Fibroblast of lung (primary cell): ENCODE results near the gene TMEM63C. TPM values are rescaled to one million over a fixed set of nuclear protein-coding genes. Genes with fewer than 3 reads are reported as not detected.

Experiments
- DNase-seq, 2 donors: peaks; one replicate each; pipeline versions ENCODE4 v3.0.0 to v3.0.0-alpha.2; 2010; ENCODE audit warnings: low read depth in 2 of 2
- H2AFZ ChIP-seq: 2 replicates; pipeline ENCODE4 v1.5.1; 2012; ENCODE audit warnings: low read length, control low read depth, inconsistent platforms
- H3K27ac ChIP-seq: 2 replicates; pipeline ENCODE4 v1.5.1; 2011; ENCODE audit warnings: low read length, control low read depth; ENCODE audit not compliant: insufficient read depth
- H3K27me3 ChIP-seq: 2 replicates; pipeline ENCODE4 v1.5.1; 2011; ENCODE audit warnings: mild to moderate bottlenecking, low read length; ENCODE audit not compliant: control insufficient read depth, insufficient read depth
- H3K36me3 ChIP-seq: 2 replicates; pipeline ENCODE4 v1.5.1; 2011; ENCODE audit warnings: low read length; ENCODE audit not compliant: control insufficient read depth, insufficient read depth
- H3K4me1 ChIP-seq: 2 replicates; pipeline ENCODE4 v1.5.1; 2011; ENCODE audit warnings: low read length; ENCODE audit not compliant: control insufficient read depth, insufficient read depth; ENCODE audit errors: extremely low read depth
- H3K4me2 ChIP-seq: 2 replicates; pipeline ENCODE4 v1.5.1; 2011; ENCODE audit warnings: low read length, control low read depth; ENCODE audit not compliant: insufficient read depth; ENCODE audit errors: extremely low read depth
- H3K4me3 ChIP-seq, 4 experiments: fragments of 200-600 bp in 1 of 4; sonication (generic) in 1 of 4; replicated peaks in 1 of 4; 2 replicates each; pipeline ENCODE4 v1.5.1; 2011 to 2016; ENCODE audit warnings: low read length in 4 of 4, low read depth in 3 of 4, mild to moderate bottlenecking in 3 of 4, control low read depth in 2 of 4, inconsistent platforms in 1 of 4, mixed read lengths in 1 of 4; ENCODE audit not compliant: insufficient read depth in 1 of 4; ENCODE audit errors: control extremely low read depth in 1 of 4
- H3K79me2 ChIP-seq: 2 replicates; pipeline ENCODE4 v1.5.1; 2012; ENCODE audit warnings: mild to moderate bottlenecking, low read length, inconsistent platforms; ENCODE audit not compliant: control insufficient read depth, insufficient read depth
- H3K9ac ChIP-seq: 2 replicates; pipeline ENCODE4 v1.5.1; 2011; ENCODE audit warnings: mild to moderate bottlenecking, low read length, control low read depth; ENCODE audit not compliant: insufficient read depth
- H3K9me3 ChIP-seq: 2 replicates; pipeline ENCODE4 v1.5.1; 2012; ENCODE audit warnings: low read depth, low read length; ENCODE audit not compliant: control insufficient read depth, insufficient read depth
- H4K20me1 ChIP-seq: 2 replicates; pipeline ENCODE4 v1.5.1; 2011; ENCODE audit warnings: low read length; ENCODE audit not compliant: control insufficient read depth, insufficient read depth; ENCODE audit errors: extremely low read depth
- CTCF ChIP-seq, 2 donors: IDR thresholded peaks in 1 of 2; conservative IDR thresholded peaks in 1 of 2; 1 replicate in 1 of 2; 2 replicates in 1 of 2; pipeline ENCODE4 v1.5.1; 2011 to 2012; ENCODE audit warnings: low read length in 2 of 2, control low read depth in 1 of 2, inconsistent platforms in 1 of 2, low read depth in 1 of 2, mild to moderate bottlenecking in 1 of 2
- EZH2 ChIP-seq: IDR thresholded peaks from 2 replicates; pipeline ENCODE4 v1.5.1; 2012; ENCODE audit warnings: low read length, control low read depth, mild to moderate bottlenecking; ENCODE audit errors: missing control alignments
- polyA plus RNA-seq, 2 donors: library from polyadenylated mRNA; depleted of rRNA in 1 of 2; stranded (reverse) in 1 of 2; unstranded in 1 of 2; fragments of >200 nt; gene quantifications; 2 replicates each; pipeline ENCODE4 v1.2.1, GENCODE V29; 2011 to 2012; ENCODE audit warnings: missing spikeins in 1 of 2
- total RNA-seq: library from RNA; depleted of rRNA; stranded (reverse); fragments of >200 nt; gene quantifications from 2 replicates; pipeline ENCODE4 v1.2.1, GENCODE V29; 2014

TMEM63C gene
- total and polyA plus RNA-seq, 2 donors (not counting 1 experiment from before 2014, with no cell fraction given) = 0.66 TPM; not detected in 1

DNA sequence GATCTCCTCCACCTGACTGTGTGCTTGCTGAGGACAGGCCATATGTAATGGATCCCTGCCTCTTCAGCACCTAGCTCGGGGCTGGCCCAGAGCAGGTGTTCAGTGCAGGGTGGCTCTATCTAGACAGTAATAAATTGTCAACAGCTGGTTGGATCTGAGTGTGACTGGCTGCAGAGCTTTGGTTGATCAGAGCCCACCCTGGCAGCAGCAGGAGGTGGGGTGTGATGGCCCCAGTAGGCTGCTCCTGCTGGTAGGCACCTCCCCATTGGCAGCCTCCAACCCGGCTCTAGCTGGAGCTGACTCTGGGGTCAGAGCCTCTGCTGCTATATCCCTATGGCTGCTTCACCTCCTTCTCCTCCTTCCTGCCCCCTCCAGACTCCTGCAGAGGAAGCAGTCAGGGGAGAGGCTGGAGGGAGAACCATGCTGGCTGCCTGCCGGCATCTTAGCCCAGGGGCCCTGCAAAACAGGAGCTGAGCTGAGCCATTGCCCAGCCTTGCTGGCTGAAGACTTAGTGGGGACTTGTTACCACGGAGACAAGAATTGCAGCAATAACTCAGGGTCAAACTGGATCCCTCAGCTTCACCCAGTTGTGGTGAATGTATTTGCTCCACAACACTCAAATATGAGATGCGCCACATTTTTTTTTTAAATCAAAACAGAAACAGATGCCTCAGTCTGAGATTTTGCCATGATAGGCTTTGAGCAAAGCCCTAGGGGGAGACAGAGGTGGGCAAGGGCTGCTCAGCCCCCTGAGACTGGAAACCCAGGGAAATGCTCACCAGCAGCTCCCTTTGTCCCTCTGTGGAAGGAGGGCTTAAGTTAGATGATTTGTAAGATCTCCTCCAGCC lies 22.2 kb downstream of the TMEM63C start:
- Histone ChIP-seq H4K20me1 (no peaks in the 10 kb centered on the region), H3K4me1 (no peaks in the 10 kb centered on the region), H3K4me2 (no peak overlapping the region), H2AFZ (no peak overlapping the region), H3K4me3 (no peak overlapping the region), H3K79me2 (no peaks in the 10 kb centered on the region), H3K27ac (no peak overlapping the region), H3K9ac (no peak overlapping the region), H3K36me3 (no peaks in the 10 kb centered on the region), H3K9me3 (no peaks in the 10 kb centered on the region), H3K27me3 (peaks cover 4% of the 10 kb centered on the region)
- no peak for TF ChIP-seq CTCF (conservative IDR thresholded peaks at IDR 0.05 in 1 of 2, IDR thresholded peaks at IDR 0.05 in 1 of 2; ENCODE audit: low read depth in 1 of 2, low read length in 2 of 2)
- TF ChIP-seq EZH2 = no peak
- no peak for DNase-seq

DNA sequence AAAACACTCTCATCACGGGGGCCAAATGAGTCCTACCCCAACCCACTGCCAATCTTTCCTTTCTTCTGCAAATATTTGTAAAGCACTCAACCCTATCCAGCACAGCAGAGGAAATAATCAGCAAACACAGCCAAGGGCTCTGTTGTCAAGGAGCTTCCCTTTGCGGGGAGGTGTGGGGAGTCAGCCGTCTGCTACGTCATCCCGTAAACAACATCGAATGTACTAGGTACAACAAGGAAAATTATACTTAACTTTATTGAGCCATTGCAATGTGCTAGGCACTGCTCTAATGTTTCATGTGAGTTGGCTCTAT lies 22.8 kb downstream of the TMEM63C start:
- Histone ChIP-seq H3K27me3 (peaks cover 4% of the 10 kb centered on the region), H3K36me3 (no peaks in the 10 kb centered on the region), H3K79me2 (no peaks in the 10 kb centered on the region), H2AFZ (no peak overlapping the region), H4K20me1 (no peaks in the 10 kb centered on the region), H3K27ac (no peak overlapping the region), H3K9me3 (no peaks in the 10 kb centered on the region), H3K4me3 (no peak overlapping the region), H3K4me1 (no peaks in the 10 kb centered on the region), H3K4me2 (no peak overlapping the region), H3K9ac (no peak overlapping the region)
- TF ChIP-seq CTCF (conservative IDR thresholded peaks at IDR 0.05 in 1 of 2, IDR thresholded peaks at IDR 0.05 in 1 of 2; ENCODE audit: low read depth in 1 of 2, low read length in 2 of 2) = no peak
- TF ChIP-seq EZH2 = no peak
- DNase-seq = no peak

DNA sequence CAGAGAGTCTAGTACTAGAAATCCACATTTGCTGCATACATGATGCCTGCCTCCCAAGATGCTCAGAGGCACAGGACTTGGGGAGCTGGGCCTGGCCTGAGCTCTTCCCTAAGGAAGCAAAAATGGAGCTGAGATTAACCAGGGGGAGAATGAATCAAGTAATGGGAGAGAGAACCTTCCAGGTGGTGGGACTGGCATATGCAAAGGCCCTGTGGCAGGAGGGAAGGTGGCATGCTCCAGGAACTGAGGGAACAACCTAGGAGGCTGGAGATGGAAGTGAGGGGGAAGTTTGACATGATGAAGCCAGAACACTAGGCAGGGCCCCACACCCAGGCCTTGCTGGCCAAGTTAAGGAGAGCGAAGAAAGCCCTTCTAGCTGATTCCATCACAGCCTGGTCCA lies 23.3 kb downstream of the TMEM63C start:
- Histone ChIP-seq H3K79me2 (no peaks in the 10 kb centered on the region), H4K20me1 (no peaks in the 10 kb centered on the region), H3K9ac (no peak overlapping the region), H3K4me3 (no peak overlapping the region), H3K9me3 (no peaks in the 10 kb centered on the region), H2AFZ (no peak overlapping the region), H3K36me3 (no peaks in the 10 kb centered on the region), H3K4me2 (no peak overlapping the region), H3K27ac (no peak overlapping the region), H3K27me3 (peaks cover 4% of the 10 kb centered on the region), H3K4me1 (no peaks in the 10 kb centered on the region)
- DNase-seq = no peak
- no peak for TF ChIP-seq EZH2
- no peak for TF ChIP-seq CTCF (conservative IDR thresholded peaks at IDR 0.05 in 1 of 2, IDR thresholded peaks at IDR 0.05 in 1 of 2; ENCODE audit: low read depth in 1 of 2, low read length in 2 of 2)
